Measurements from ENCODE around the gene DMD.

The DMD gene

GRCh38 chrX:32599156-32599555, 612.2 kb downstream of the DMD start:
- TF ChIP-seq CTCF (IDR thresholded peaks at IDR 0.05; ENCODE audit: low read depth, low read length) (no peak), EZH2phosphoT487 (IDR thresholded peaks at IDR 0.05; ENCODE audit: low read depth) (no peak)
- no peaks in the 10 kb centered on the region for H4K20me1 ChIP-seq (ENCODE audit: insufficient read depth, low read length)
- H2AFZ ChIP-seq (ENCODE audit: low read depth, low read length) = no peak overlapping the region
- H3K4me3 ChIP-seq (ENCODE audit: low read length) = no peak overlapping the region
- H3K4me1 ChIP-seq (ENCODE audit: low read length) = no peaks in the 10 kb centered on the region
- no peaks in the 10 kb centered on the region for H3K79me2 ChIP-seq (ENCODE audit: low read length)
- no peaks in the 10 kb centered on the region for H3K27me3 ChIP-seq (ENCODE audit: low read depth, low read length)
- no peaks in the 10 kb centered on the region for H3K9me3 ChIP-seq (ENCODE audit: insufficient read depth, low read length)
- H3K36me3 ChIP-seq (replicated peaks; ENCODE audit: low read depth, low read length) = no peaks in the 10 kb centered on the region
- no peak overlapping the region for H3K4me2 ChIP-seq (ENCODE audit: low read length)
- H3K9ac ChIP-seq (ENCODE audit: low read length) = no peak overlapping the region
- no peak overlapping the region for H3K27ac ChIP-seq (ENCODE audit: low read length)

GRCh38 chrX:32598707-32599106, 612.6 kb downstream of the DMD start:
- H3K4me2 ChIP-seq (ENCODE audit: low read length) = no peak overlapping the region
- H3K4me1 ChIP-seq (ENCODE audit: low read length) = no peaks in the 10 kb centered on the region
- H4K20me1 ChIP-seq (ENCODE audit: insufficient read depth, low read length) = no peaks in the 10 kb centered on the region
- no peak overlapping the region for H2AFZ ChIP-seq (ENCODE audit: low read depth, low read length)
- no peak overlapping the region for H3K9ac ChIP-seq (ENCODE audit: low read length)
- H3K36me3 ChIP-seq (replicated peaks; ENCODE audit: low read depth, low read length) = no peaks in the 10 kb centered on the region
- TF ChIP-seq EZH2phosphoT487 (IDR thresholded peaks at IDR 0.05; ENCODE audit: low read depth) = no peak
- no peak for TF ChIP-seq CTCF (IDR thresholded peaks at IDR 0.05; ENCODE audit: low read depth, low read length)
- H3K27me3 ChIP-seq (ENCODE audit: low read depth, low read length) = no peaks in the 10 kb centered on the region
- no peaks in the 10 kb centered on the region for H3K79me2 ChIP-seq (ENCODE audit: low read length)
- no peak overlapping the region for H3K4me3 ChIP-seq (ENCODE audit: low read length)
- H3K9me3 ChIP-seq (ENCODE audit: insufficient read depth, low read length) = no peaks in the 10 kb centered on the region
- H3K27ac ChIP-seq (ENCODE audit: low read length) = no peak overlapping the region

GRCh38 chrX:32597777-32598176, 613.6 kb downstream of the DMD start:
- H3K9me3 ChIP-seq (ENCODE audit: insufficient read depth, low read length) = no peaks in the 10 kb centered on the region
- no peaks in the 10 kb centered on the region for H4K20me1 ChIP-seq (ENCODE audit: insufficient read depth, low read length)
- H2AFZ ChIP-seq (ENCODE audit: low read depth, low read length) = no peak overlapping the region
- H3K9ac ChIP-seq (ENCODE audit: low read length) = no peak overlapping the region
- H3K4me3 ChIP-seq (ENCODE audit: low read length) = no peak overlapping the region
- no peaks in the 10 kb centered on the region for H3K27me3 ChIP-seq (ENCODE audit: low read depth, low read length)
- no peaks in the 10 kb centered on the region for H3K4me1 ChIP-seq (ENCODE audit: low read length)
- no peak overlapping the region for H3K4me2 ChIP-seq (ENCODE audit: low read length)
- H3K36me3 ChIP-seq (replicated peaks; ENCODE audit: low read depth, low read length) = no peaks in the 10 kb centered on the region
- no peak overlapping the region for H3K27ac ChIP-seq (ENCODE audit: low read length)
- no peak for TF ChIP-seq CTCF (IDR thresholded peaks at IDR 0.05; ENCODE audit: low read depth, low read length)
- no peak for TF ChIP-seq EZH2phosphoT487 (IDR thresholded peaks at IDR 0.05; ENCODE audit: low read depth)
- no peaks in the 10 kb centered on the region for H3K79me2 ChIP-seq (ENCODE audit: low read length)

GRCh38 chrX:32592786-32593185, 618.6 kb downstream of the DMD start:
- H3K36me3 ChIP-seq (replicated peaks; ENCODE audit: low read depth, low read length) = no peaks in the 10 kb centered on the region
- H4K20me1 ChIP-seq (ENCODE audit: insufficient read depth, low read length) = no peaks in the 10 kb centered on the region
- no peak overlapping the region for H3K9ac ChIP-seq (ENCODE audit: low read length)
- no peaks in the 10 kb centered on the region for H3K79me2 ChIP-seq (ENCODE audit: low read length)
- no peaks in the 10 kb centered on the region for H3K27me3 ChIP-seq (ENCODE audit: low read depth, low read length)
- no peak overlapping the region for H3K4me3 ChIP-seq (ENCODE audit: low read length)
- H3K4me1 ChIP-seq (ENCODE audit: low read length) = no peaks in the 10 kb centered on the region
- TF ChIP-seq CTCF (IDR thresholded peaks at IDR 0.05; ENCODE audit: low read depth, low read length) = no peak
- TF ChIP-seq EZH2phosphoT487 (IDR thresholded peaks at IDR 0.05; ENCODE audit: low read depth) = no peak
- H2AFZ ChIP-seq (ENCODE audit: low read depth, low read length) = no peak overlapping the region
- no peak overlapping the region for H3K27ac ChIP-seq (ENCODE audit: low read length)
- H3K9me3 ChIP-seq (ENCODE audit: insufficient read depth, low read length) = peaks cover 3% of the 10 kb centered on the region; the same call in 1 of the 2 replicates
- no peak overlapping the region for H3K4me2 ChIP-seq (ENCODE audit: low read length)

Measured in OCI-LY3 (cell line).